ENCODE data around the gene BDNF.

DNA sequence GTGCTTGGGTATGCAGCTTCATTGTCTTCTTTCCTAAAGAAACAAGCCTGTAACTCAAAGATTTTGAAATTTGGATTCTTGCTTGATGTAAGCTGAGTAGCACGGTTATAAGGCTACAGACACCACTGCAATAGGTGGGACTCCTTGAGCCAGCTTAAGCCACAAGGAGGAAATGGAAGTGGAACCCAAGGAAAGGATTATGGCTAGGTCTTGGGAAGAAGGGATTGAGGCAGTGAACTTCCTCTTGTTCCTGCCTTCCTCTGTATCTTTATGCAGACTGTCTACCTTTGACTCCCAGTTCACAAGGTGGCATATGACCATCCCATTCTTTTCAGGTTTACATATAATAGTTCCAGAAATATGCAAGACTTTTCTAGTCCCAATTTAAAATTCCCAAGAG lies 72.3 kb downstream of the BDNF start:
- TF ChIP-seq CTCF (IDR thresholded peaks at IDR 0.05) (no peak), POLR2A (IDR thresholded peaks at IDR 0.05) (no peak)
